Measurements from ENCODE around the gene NOTUM. TPM values are rescaled to one million over a fixed set of nuclear protein-coding genes. Genes with fewer than 3 reads are reported as not detected.

Gene NOTUM
- total and polyA plus RNA-seq, 9 of the 15 experiments (the other 6 are each of a cell fraction or from before 2014, with no cell fraction given), result 0.03 to 14.0 (median 4.1) TPM

GRCh38 chr17:81923302-81924260 lies 37.4 kb downstream of the NOTUM start (continued):
- TF ChIP-seq, protein P1, sequence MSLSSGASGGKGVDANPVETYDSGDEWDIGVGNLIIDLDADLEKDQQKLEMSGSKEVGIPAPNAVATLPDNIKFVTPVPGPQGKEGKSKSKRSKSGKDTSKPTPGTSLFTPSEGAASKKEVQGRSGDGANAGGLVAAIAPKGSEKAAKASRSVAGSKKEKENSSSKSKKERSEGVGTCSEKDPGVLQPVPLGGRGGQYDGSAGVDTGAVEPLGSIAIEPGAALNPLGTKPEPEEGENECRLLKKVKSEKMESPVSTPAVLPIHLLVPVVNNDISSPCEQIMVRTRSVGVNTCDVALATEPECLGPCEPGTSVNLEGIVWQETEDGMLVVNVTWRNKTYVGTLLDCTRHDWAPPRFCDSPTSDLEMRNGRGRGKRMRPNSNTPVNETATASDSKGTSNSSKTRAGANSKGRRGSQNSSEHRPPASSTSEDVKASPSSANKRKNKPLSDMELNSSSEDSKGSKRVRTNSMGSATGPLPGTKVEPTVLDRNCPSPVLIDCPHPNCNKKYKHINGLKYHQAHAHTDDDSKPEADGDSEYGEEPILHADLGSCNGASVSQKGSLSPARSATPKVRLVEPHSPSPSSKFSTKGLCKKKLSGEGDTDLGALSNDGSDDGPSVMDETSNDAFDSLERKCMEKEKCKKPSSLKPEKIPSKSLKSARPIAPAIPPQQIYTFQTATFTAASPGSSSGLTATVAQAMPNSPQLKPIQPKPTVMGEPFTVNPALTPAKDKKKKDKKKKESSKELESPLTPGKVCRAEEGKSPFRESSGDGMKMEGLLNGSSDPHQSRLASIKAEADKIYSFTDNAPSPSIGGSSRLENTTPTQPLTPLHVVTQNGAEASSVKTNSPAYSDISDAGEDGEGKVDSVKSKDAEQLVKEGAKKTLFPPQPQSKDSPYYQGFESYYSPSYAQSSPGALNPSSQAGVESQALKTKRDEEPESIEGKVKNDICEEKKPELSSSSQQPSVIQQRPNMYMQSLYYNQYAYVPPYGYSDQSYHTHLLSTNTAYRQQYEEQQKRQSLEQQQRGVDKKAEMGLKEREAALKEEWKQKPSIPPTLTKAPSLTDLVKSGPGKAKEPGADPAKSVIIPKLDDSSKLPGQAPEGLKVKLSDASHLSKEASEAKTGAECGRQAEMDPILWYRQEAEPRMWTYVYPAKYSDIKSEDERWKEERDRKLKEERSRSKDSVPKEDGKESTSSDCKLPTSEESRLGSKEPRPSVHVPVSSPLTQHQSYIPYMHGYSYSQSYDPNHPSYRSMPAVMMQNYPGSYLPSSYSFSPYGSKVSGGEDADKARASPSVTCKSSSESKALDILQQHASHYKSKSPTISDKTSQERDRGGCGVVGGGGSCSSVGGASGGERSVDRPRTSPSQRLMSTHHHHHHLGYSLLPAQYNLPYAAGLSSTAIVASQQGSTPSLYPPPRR (CRISPR knock-in tag; IDR thresholded peaks at IDR 0.05; ENCODE audit: borderline replicate concordance), result no peak
- TF ChIP-seq KDM1A (IDR thresholded peaks at IDR 0.05) (no peak), CBFB (CRISPR knock-in tag; IDR thresholded peaks at IDR 0.05) (no peak), ZBTB12 (CRISPR knock-in tag; IDR thresholded peaks at IDR 0.05) (0 out of 2 replicates have a peak, but pooled peaks have one; percentile 18), CAMTA2 (CRISPR knock-in tag; conservative IDR thresholded peaks at IDR 0.05) (no peak), ZBTB2 (IDR thresholded peaks at IDR 0.05) (peak; percentile 49; the same call in 1 of the 2 replicates), ASH1L (IDR thresholded peaks at IDR 0.05; ENCODE audit: borderline replicate concordance, low read depth, partially characterized antibody) (no peak)
- TF ChIP-seq, protein P2, sequence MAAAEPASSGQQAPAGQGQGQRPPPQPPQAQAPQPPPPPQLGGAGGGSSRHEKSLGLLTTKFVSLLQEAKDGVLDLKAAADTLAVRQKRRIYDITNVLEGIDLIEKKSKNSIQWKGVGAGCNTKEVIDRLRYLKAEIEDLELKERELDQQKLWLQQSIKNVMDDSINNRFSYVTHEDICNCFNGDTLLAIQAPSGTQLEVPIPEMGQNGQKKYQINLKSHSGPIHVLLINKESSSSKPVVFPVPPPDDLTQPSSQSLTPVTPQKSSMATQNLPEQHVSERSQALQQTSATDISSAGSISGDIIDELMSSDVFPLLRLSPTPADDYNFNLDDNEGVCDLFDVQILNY (CRISPR knock-in tag; IDR thresholded peaks at IDR 0.05), result no peak
